Neural crest cell (in vitro differentiated cells): ENCODE measurements around the gene FCRL5. TPM values are rescaled to one million over a fixed set of nuclear protein-coding genes. Genes with fewer than 3 reads are reported as not detected.

Experiments used
- DNase-seq: peaks from one replicate; pipeline ENCODE4 v3.0.0; 2021; ENCODE audit warnings: low read depth, mixed read lengths, low spot score
- H3K27ac Mint-ChIP-seq: one replicate; pipeline ENCODE4 v1.8.0; 2021; ENCODE audit warnings: mild to moderate bottlenecking, mixed read lengths; ENCODE audit not compliant: unreplicated experiment
- H3K27me3 Mint-ChIP-seq: 2 replicates; pipeline ENCODE4 v1.8.0; 2021; ENCODE audit warnings: low read depth, mild to moderate bottlenecking, mixed read lengths
- H3K36me3 Mint-ChIP-seq: 2 replicates; pipeline ENCODE4 v1.8.0; 2021; ENCODE audit warnings: low read depth, mild to moderate bottlenecking, mixed read lengths
- H3K4me1 Mint-ChIP-seq: 2 replicates; pipeline ENCODE4 v1.8.0; 2021; ENCODE audit warnings: mixed read lengths
- H3K4me3 Mint-ChIP-seq: one replicate; pipeline ENCODE4 v1.8.0; 2021; ENCODE audit warnings: mild to moderate bottlenecking, mixed read lengths
- H3K9me3 Mint-ChIP-seq: 2 replicates; pipeline ENCODE4 v1.8.0; 2021; ENCODE audit warnings: mixed read lengths
- CTCF ChIP-seq: fragments of 200-600 bp; sonication (generic); conservative IDR thresholded peaks from 2 replicates; pipeline ENCODE4 v1.5.0; 2021; ENCODE audit warnings: antibody characterized with exemption, mild to moderate bottlenecking
- total RNA-seq: library from RNA; stranded (reverse); gene quantifications from 2 replicates; pipeline ENCODE4 v1.2.1, GENCODE V29; 2021

Gene FCRL5
- total RNA-seq, 1 donor from 2014 or later: not detected

- no peak overlapping the region for H3K4me3 Mint-ChIP-seq
- no peak for TF ChIP-seq CTCF
- H3K27me3 Mint-ChIP-seq: peaks cover 14% of the 10 kb centered on the region
- DNase-seq: no peak
- H3K9me3 Mint-ChIP-seq: peaks cover 13% of the 10 kb centered on the region
- H3K36me3 Mint-ChIP-seq: peaks cover 3% of the 10 kb centered on the region
- no peaks in the 10 kb centered on the region for H3K4me1 Mint-ChIP-seq
- H3K27ac Mint-ChIP-seq: no peak overlapping the region
Measured at GRCh38 chr1:157482717-157483116, 69.6 kb downstream of the FCRL5 start.

- no peak overlapping the region for H3K4me3 Mint-ChIP-seq
- H3K9me3 Mint-ChIP-seq: peaks cover 15% of the 10 kb centered on the region
- no peaks in the 10 kb centered on the region for H3K4me1 Mint-ChIP-seq
- peaks cover 17% of the 10 kb centered on the region for H3K27me3 Mint-ChIP-seq
- peaks cover 4% of the 10 kb centered on the region for H3K36me3 Mint-ChIP-seq
- DNase-seq: no peak
- no peak for TF ChIP-seq CTCF
- no peak overlapping the region for H3K27ac Mint-ChIP-seq
Measured at GRCh38 chr1:157482174-157482573, 70.1 kb downstream of the FCRL5 start.

- no peak for TF ChIP-seq CTCF
- Mint-ChIP-seq H3K36me3 (peaks cover 6% of the 10 kb centered on the region), H3K27me3 (peaks cover 21% of the 10 kb centered on the region), H3K4me1 (no peaks in the 10 kb centered on the region), H3K4me3 (no peak overlapping the region), H3K27ac (no peak overlapping the region), H3K9me3 (peaks cover 25% of the 10 kb centered on the region)
- DNase-seq: no peak
Measured at GRCh38 chr1:157478030-157478429, 74.3 kb downstream of the FCRL5 start.

- Mint-ChIP-seq H3K27ac (no peak overlapping the region), H3K4me3 (no peak overlapping the region), H3K4me1 (no peaks in the 10 kb centered on the region), H3K27me3 (peaks cover 19% of the 10 kb centered on the region), H3K9me3 (peaks cover 25% of the 10 kb centered on the region), H3K36me3 (peaks cover 6% of the 10 kb centered on the region)
- no peak for DNase-seq
- TF ChIP-seq CTCF: no peak
Measured at GRCh38 chr1:157477419-157477818, 74.9 kb downstream of the FCRL5 start.

- Mint-ChIP-seq H3K36me3 (peaks cover 3% of the 10 kb centered on the region), H3K4me3 (no peak overlapping the region), H3K9me3 (peaks cover 13% of the 10 kb centered on the region), H3K27me3 (peaks cover 12% of the 10 kb centered on the region), H3K4me1 (no peaks in the 10 kb centered on the region), H3K27ac (no peak overlapping the region)
- TF ChIP-seq CTCF: no peak
- DNase-seq: no peak
Measured at GRCh38 chr1:157472959-157473358, 79.4 kb downstream of the FCRL5 start.
